K562 (cell line): ENCODE measurements around the gene FBXO10.

Experiments used
- NRF1 ChIP-seq, 2 experiments: fragments of 450-650 bp; IDR thresholded peaks in 1 of 2; conservative IDR thresholded peaks in 1 of 2; 2 replicates each; pipeline ENCODE4 v1.6.1; 2014; ENCODE audit warnings: mild to moderate bottlenecking in 2 of 2
- RNF2 ChIP-seq: sonication (generic); IDR thresholded peaks from 2 replicates; pipeline ENCODE4 v1.6.1; 2016
- SMARCC2 ChIP-seq: fragments of 450-650 bp; IDR thresholded peaks from 2 replicates; pipeline ENCODE4 v1.6.1; 2017; ENCODE audit warnings: antibody characterized with exemption, moderate library complexity, mild to moderate bottlenecking, low read depth
- SOX6 ChIP-seq: fragments of 450-650 bp; IDR thresholded peaks from 2 replicates; pipeline ENCODE4 v1.6.1; 2014; ENCODE audit warnings: mild to moderate bottlenecking

- TF ChIP-seq NRF1 (conservative IDR thresholded peaks at IDR 0.05 in 1 of 2, IDR thresholded peaks at IDR 0.05 in 1 of 2) (no peak), RNF2 (no peak), SMARCC2 (no peak), SOX6 (no peak)
Measured at GRCh38 chr9:37550781-37551180, 25.4 kb downstream of the FBXO10 start.
